Fibroblast of skin of back (primary cell): ENCODE data around the gene SELENBP1.
A peak's percentile ranks its signal among the peaks of the same experiment; 100 is the strongest.

Experiments used
- DNase-seq: peaks from one replicate; pipeline ENCODE4 v3.0.0-alpha.2; 2013

The SELENBP1 gene

GRCh38 chr1:151343587-151343986, 28.9 kb downstream of the SELENBP1 start:
- DNase-seq: no peak

DNA sequence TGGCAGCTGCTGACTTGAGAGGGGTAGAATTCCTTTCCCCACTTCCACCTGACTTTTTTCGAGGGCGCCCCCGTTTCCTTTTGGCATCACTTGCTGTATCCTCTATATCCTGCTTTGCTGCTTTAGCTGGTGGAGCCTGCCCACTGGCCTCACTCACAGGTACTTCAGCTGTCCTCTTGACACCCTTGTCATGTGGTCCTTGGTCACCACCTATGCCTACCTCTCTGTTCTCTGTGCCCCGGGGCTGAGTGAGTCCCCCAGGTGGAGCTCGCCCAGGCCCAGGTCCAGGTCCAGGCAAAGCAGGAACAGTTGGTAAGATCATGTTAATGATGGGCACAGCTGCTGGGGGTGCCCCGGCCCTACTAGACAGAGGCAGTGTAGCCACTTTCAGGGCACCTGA, 29.9 kb downstream of the SELENBP1 start:
- DNase-seq: no peak

DNA sequence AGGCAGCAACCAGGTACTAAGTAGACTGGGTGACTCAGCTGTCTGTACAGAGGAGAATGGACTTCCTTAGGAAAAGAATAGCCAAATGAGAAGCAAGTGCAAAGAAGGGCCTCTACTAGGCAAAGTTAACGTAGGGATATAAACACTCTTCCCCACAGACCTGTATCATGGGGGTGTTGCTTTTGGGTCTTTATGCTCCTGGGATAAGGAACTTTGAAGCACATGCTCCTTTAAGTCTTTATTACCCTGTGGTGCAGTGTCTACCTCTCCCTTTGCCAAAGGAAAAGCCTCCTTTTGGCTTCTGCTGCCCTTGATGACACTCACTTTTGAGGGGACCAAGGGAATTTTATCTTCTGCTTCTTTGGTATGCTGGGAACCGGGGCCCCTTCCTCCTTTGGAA, 30.5 kb downstream of the SELENBP1 start:
- no peak for DNase-seq

GRCh38 chr1:151340870-151341754, 31.4 kb downstream of the SELENBP1 start:
- peak; percentile 84 for DNase-seq

GRCh38 chr1:151336556-151336955, 35.9 kb downstream of the SELENBP1 start:
- DNase-seq: no peak

DNA sequence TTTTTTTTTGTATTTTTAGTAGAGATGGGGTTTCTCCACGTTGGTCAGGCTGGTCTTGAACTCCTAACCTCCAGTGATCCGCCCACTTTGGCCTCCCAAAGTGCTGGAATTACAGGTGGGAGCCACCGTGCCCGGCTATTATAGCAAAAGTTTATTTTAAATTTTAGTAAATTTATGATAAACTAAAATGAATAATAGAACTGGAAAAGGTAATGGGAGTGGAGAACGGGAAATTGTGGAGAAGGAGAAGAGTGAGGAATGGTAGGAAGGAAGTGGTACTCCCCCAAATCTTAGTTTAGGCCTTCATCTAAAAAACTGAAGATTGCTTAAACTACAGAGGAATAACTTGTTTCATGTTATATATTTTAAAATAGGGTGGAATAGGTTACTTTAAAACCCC, 37.7 kb downstream of the SELENBP1 start:
- no peak for DNase-seq

DNA sequence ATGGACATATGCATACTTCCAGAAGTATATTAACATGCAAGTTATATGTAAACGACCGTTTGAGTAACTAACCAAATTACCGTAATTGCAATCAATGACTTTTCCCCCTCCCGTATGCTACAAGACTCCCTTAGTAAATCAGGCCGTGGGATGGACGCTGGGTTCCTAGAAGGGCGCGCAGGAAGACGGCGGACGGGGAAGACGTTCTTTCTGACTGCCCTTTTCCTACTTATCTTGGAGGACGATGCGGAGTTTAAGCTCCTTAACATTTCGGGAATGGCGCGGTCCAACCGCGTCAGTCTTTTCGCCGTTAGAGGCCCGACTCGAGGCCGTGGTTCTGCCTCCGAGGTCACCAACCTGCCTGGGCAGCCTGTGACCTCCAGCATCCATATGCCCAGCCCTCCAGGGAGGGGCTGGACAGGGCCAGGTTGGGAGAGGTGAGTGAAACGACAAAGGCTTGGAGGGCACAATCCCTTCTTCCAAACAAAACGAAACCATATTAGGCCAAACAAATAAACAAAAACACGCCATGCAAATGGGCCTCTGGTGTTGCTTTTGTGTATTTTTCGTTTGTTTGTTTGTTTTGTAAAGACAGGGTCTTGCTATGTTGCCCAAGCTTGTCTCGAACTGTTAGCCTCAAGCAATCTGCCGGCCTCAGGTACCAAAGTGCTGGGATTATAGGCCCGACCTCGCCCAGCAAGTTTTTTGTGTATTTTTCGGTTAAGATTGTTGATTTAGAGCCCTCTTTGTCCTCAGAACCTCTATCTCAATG, 44.4 kb downstream of the SELENBP1 start:
- DNase-seq: no peak

- peak; percentile 98 for DNase-seq
Measured at GRCh38 chr1:151327223-151327902, 45.1 kb downstream of the SELENBP1 start, which contains the start of gene PI4KB. PI4KB (minus strand) TSS chr1:151327416; CDS start chr1:151316481, 10,935 bp downstream.

DNA sequence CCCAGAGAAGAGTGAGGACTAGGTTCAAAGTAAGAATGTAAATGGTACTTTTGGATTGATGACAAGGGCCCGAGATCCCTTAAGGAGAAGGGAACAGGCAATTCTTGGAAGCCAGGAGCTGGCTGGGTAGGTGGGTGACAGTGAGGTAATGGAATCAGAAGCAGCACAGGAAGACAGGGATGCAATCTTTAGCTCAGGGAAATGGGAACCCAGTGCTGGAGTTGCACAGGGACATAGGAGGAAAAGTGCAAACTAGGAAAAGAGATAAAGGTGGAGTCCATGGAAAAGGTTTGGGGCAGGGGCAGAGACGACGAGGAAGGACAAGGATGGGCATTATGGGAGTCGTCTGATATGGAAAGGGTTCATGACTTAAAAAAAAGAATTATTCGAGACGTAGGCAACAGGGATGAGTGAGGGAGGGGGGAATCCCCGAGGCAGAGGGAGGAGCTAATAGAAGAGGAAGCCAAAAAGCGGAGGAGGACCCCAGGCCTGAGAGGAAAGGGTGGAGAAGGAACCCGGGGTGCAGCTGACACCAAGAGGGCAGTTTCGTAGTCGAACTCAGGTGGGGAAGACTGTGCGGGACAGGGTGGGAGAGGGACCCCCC, 45.8 kb downstream of the SELENBP1 start:
- DNase-seq: peak; percentile 55

- no peak for DNase-seq
Measured at GRCh38 chr1:151325646-151326429, 46.7 kb downstream of the SELENBP1 start.

GRCh38 chr1:151325231-151325630, 47.3 kb downstream of the SELENBP1 start:
- no peak for DNase-seq

- DNase-seq: no peak
Measured at GRCh38 chr1:151324390-151324930, 48.0 kb downstream of the SELENBP1 start.

GRCh38 chr1:151318975-151319374, 53.5 kb downstream of the SELENBP1 start:
- DNase-seq: no peak

DNA sequence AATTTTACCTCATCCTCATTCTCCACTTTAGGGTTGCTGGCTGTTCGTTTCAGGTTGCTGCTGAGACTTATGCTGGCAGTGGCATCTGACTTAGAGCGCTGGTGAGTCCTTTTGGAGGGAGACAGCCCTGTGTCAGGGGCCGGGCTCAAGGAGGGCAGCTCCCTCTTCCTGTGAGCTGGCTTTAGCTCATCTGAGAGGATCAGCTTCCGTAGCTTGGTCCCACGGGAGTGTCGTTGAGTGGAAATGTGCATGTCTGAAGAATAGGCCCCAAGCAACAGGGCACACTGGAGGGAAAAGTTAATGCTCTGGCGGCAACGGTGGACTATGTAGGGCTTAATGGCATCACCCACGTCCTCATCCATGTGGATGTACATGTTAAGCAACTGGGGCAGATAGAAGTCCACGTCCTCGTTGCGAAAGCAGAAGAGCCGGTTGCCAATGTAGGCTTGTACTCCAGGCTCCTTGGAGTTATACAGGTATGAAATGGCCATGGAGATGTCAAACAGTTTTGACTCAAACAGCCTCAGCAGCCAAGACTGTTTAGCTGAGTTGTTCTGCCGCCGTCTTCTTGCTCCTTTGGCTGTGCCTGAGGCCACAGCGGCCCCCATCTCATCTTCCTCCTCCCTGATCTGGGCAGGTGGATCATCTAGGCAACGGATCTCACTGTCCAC, 56.8 kb downstream of the SELENBP1 start:
- DNase-seq: no peak
